Karpas-422 (cell line): ENCODE data around the gene SEC16A. TPM values are rescaled to one million over a fixed set of nuclear protein-coding genes. Genes with fewer than 3 reads are reported as not detected.

Source experiments
- DNase-seq: peaks from one replicate; pipeline ENCODE4 v3.0.0-alpha.2; 2015
- H2AFZ ChIP-seq: fragments of 200-600 bp; sonication (generic); 2 replicates; pipeline ENCODE4 v1.6.1; 2014; ENCODE audit warnings: antibody characterized with exemption, low read length, mixed read lengths
- H3K27ac ChIP-seq: fragments of 200-600 bp; sonication (generic); 2 replicates; pipeline ENCODE4 v1.5.1; 2014; ENCODE audit warnings: mild to moderate bottlenecking, low read length, moderate library complexity
- H3K27me3 ChIP-seq: fragments of 200-600 bp; sonication (generic); 2 replicates; pipeline ENCODE4 v1.6.1; 2014; ENCODE audit warnings: low read length, mixed read lengths
- H3K36me3 ChIP-seq: fragments of 200-600 bp; sonication (generic); 2 replicates; pipeline ENCODE4 v1.6.1; 2014; ENCODE audit warnings: low read length, mixed read lengths; ENCODE audit not compliant: insufficient read depth
- H3K4me1 ChIP-seq: fragments of 200-600 bp; sonication (generic); 2 replicates; pipeline ENCODE4 v1.6.1; 2014; ENCODE audit warnings: mild to moderate bottlenecking, low read length, mixed read lengths
- H3K4me2 ChIP-seq: fragments of 200-600 bp; sonication (generic); 2 replicates; pipeline ENCODE4 v1.6.1; 2014; ENCODE audit warnings: low read length, low read depth, mild to moderate bottlenecking; ENCODE audit not compliant: poor library complexity, severe bottlenecking
- H3K4me3 ChIP-seq: fragments of 200-600 bp; sonication (generic); 2 replicates; pipeline ENCODE4 v1.5.1; 2014; ENCODE audit warnings: mild to moderate bottlenecking, antibody characterized with exemption, low read length, mixed read lengths
- H3K79me2 ChIP-seq: fragments of 200-600 bp; sonication (generic); 2 replicates; pipeline ENCODE4 v1.6.1; 2014; ENCODE audit warnings: mild to moderate bottlenecking, low read length, mixed read lengths
- H3K9ac ChIP-seq: fragments of 200-600 bp; sonication (generic); 2 replicates; pipeline ENCODE4 v1.6.0; 2014; ENCODE audit warnings: low read length
- H3K9me2 ChIP-seq: fragments of 200-600 bp; sonication (generic), shearing (Covaris generic); replicated peaks from 2 replicates; pipeline ENCODE4 v1.6.0; 2014; ENCODE audit warnings: mild to moderate bottlenecking, low read length, moderate library complexity; ENCODE audit not compliant: insufficient read depth
- H3K9me3 ChIP-seq: fragments of 300-700, 200-600 bp; sonication (generic); 2 replicates; pipeline ENCODE4 v1.6.1; 2014; ENCODE audit warnings: low read length, mixed read lengths
- H4K20me1 ChIP-seq: fragments of 200-600 bp; sonication (generic); 2 replicates; pipeline ENCODE4 v1.6.1; 2014; ENCODE audit warnings: mild to moderate bottlenecking, antibody characterized with exemption, low read length, low read depth; ENCODE audit not compliant: insufficient read depth
- total RNA-seq: library from RNA; depleted of rRNA; stranded (reverse); fragments of >200 nt; shearing (Covaris generic); gene quantifications from 2 replicates; pipeline ENCODE4 v1.2.3, GENCODE V29; 2014; ENCODE audit warnings: low replicate concordance

Gene SEC16A
- total RNA-seq, 1 experiment from 2014 or later, result 21.5 TPM

DNA sequence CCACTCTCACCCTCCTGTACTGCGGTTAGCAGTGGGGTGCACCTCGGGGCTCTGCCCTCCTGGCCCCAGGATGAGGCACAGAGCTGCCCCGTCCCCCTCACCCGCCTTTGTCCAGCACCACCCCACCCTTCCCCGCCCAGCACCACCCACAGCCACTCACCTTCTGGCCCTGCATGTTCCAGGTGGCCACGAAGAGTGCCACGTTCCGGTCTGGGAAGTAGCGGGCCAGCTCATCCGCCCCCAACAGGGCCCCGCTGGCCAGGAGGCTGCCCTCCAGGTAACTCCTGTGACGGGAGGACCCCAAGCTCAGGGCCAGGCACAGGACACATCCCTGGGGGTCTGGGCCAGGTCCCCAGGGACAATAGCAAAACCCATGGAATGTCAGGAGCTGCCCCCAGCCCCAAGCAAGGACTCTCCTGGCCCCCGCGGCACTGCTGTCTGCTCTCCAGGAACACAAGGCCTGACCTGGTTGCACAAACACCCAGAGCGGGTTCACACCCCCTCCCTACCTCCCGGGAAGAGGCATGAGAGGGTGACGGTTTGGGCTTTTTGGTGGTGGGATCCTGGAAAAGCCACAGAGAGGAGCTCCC lies 48.2 kb downstream of the SEC16A start:
- Histone ChIP-seq H4K20me1 (peaks cover 22% of the 10 kb centered on the region), H3K27me3 (no peaks in the 10 kb centered on the region), H3K9ac (no peak overlapping the region), H3K9me2 (no peaks in the 10 kb centered on the region), H3K79me2 (peaks cover 46% of the 10 kb centered on the region), H3K4me3 (no peak overlapping the region), H3K27ac (no peak overlapping the region), H3K36me3 (no peaks in the 10 kb centered on the region), H2AFZ (no peak overlapping the region), H3K9me3 (no peaks in the 10 kb centered on the region), H3K4me2 (no peak overlapping the region), H3K4me1 (peaks cover 19% of the 10 kb centered on the region)
- no peak for DNase-seq

DNA sequence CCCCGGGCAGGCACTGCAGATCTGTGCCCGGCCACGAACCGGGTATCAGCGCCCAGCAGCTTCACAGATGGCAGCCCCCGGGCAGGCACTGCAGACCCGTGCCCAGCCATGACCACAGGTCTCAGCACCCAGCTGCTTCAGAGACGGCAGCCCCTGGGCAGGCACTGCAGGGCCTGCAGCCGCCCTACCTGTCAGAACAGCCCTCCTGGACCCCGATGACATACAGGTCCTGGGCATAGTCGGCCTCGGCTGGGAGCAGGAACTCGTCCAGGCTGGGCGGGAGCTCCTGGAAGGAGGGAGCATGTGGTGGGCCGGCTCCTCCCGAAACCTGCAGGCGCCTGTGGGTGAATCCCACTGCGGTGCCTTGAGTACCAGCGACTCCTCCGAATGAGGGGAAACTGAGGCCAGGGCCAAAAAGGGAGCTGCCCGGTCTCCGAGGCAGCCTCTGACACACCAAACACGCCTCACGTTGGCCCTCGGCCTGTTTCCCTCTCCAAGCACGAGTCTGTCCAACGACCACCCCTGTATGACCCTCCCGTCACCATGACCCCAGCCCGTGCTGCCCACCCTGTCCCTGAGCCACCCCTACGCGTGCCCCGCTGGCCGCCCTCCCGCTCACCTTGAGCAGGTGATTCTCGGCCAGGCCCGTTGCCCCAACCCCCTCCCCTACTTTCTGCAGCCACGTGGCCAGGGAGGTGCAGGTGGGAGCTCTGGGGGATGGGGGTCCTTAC lies 48.8 kb downstream of the SEC16A start:
- no peak overlapping the region for H3K4me2 ChIP-seq
- no peaks in the 10 kb centered on the region for H3K9me3 ChIP-seq
- H3K36me3 ChIP-seq, result no peaks in the 10 kb centered on the region
- no peak overlapping the region for H3K4me3 ChIP-seq
- no peaks in the 10 kb centered on the region for H3K9me2 ChIP-seq
- H2AFZ ChIP-seq, result no peak overlapping the region
- no peak for DNase-seq
- peaks cover 22% of the 10 kb centered on the region for H4K20me1 ChIP-seq
- no peaks in the 10 kb centered on the region for H3K27me3 ChIP-seq
- H3K9ac ChIP-seq, result no peak overlapping the region
- peaks cover 19% of the 10 kb centered on the region for H3K4me1 ChIP-seq
- no peak overlapping the region for H3K27ac ChIP-seq
- peaks cover 44% of the 10 kb centered on the region for H3K79me2 ChIP-seq

DNA sequence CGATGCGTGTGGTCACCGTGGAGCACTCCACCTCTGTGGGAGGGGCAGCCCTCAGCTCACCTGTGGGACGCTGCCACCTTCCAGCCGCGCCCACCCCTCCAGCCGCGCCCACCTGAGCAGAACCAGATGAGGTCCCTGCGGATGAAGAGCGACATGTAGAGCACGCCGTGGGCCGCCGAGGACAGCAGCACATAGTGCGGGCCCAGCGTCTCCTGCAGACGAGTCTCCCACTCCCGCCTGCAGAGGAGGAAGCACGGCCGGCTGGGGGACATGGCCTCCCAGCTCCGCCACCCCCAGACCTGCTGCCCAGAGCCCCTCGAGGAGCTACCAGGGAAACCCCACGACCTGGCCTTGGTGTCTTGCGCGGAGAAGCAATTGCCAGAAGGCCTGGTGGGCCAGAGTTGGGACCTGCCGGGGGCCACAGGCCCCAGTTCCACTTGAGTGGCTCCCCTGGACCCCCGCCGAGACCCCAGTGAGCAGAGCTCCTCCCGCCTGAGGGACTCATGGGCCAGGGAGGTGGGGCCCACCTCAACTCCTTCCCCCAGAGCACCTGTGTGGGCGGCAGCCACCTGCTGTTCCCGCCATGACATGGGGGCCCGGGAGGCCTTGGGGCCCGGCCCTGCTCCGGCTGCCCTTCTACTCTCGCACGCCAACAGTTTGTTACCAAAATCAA lies 49.7 kb downstream of the SEC16A start:
- H3K4me3 ChIP-seq, result no peak overlapping the region
- no peaks in the 10 kb centered on the region for H3K9me3 ChIP-seq
- H3K4me2 ChIP-seq, result no peak overlapping the region
- no peak overlapping the region for H3K27ac ChIP-seq
- H3K27me3 ChIP-seq, result no peaks in the 10 kb centered on the region
- no peak overlapping the region for H3K9ac ChIP-seq
- H3K4me1 ChIP-seq, result peaks cover 14% of the 10 kb centered on the region
- H3K36me3 ChIP-seq, result no peaks in the 10 kb centered on the region
- H2AFZ ChIP-seq, result no peak overlapping the region
- DNase-seq, result no peak
- H3K9me2 ChIP-seq, result no peaks in the 10 kb centered on the region
- peaks cover 17% of the 10 kb centered on the region for H4K20me1 ChIP-seq
- H3K79me2 ChIP-seq, result peaks cover 36% of the 10 kb centered on the region

DNA sequence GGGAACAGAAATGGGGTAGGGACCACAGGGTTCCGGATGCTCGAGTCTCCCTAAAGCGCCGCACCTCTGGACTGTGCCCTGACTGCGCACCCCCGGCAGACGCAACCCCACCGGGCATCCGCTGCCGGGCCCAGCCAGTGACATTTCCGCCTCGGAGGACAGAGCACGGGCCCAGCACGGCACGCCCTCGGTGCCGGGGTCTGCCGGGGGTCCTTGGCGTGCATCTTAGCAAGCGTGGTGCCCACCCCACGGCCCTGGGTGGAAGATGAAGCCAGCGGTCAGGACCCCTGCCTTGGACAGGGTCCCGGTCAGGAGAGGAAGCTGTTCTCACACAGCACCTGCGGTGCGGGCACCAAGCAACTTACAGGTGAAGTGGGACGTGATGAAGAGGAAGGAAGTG lies 50.2 kb downstream of the SEC16A start:
- no peak overlapping the region for H3K27ac ChIP-seq
- no peaks in the 10 kb centered on the region for H3K27me3 ChIP-seq
- no peak overlapping the region for H3K9ac ChIP-seq
- peaks cover 8% of the 10 kb centered on the region for H3K4me1 ChIP-seq
- H3K9me3 ChIP-seq, result no peaks in the 10 kb centered on the region
- H3K36me3 ChIP-seq, result no peaks in the 10 kb centered on the region
- no peak for DNase-seq
- H4K20me1 ChIP-seq, result peaks cover 11% of the 10 kb centered on the region; the same call in 1 of the 2 replicates
- no peak overlapping the region for H3K4me3 ChIP-seq
- H2AFZ ChIP-seq, result no peak overlapping the region
- no peak overlapping the region for H3K4me2 ChIP-seq
- peaks cover 30% of the 10 kb centered on the region for H3K79me2 ChIP-seq
- no peaks in the 10 kb centered on the region for H3K9me2 ChIP-seq

DNA sequence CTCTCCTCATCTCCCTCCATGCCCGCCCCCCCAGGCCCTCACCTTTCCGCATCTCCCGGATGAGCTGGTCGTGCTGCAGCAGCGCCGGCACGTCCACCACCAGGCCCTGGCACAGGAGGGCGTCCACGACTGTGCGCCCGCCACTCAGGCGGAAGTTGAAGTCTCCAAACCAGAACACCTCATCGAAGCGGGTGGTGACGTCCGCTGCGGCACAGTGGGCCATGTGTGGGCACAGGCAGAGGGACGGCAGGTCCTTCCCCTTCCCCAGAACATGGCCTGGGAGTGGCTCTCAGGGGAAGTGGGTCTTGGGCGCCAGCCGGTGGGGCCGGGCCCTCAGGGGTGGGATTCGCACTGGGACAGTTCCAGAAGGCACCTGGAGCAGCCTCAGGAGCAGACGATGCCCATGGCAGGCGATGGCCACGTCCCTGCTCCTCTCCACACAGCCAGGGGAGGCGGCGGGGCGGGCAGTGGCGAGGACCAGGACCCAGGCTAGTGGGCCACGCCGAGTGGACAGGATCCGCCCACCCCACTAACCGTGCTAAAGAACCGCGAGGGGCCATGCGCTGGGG lies 51.0 kb downstream of the SEC16A start:
- Histone ChIP-seq H3K36me3 (no peaks in the 10 kb centered on the region), H3K9me2 (no peaks in the 10 kb centered on the region), H3K27me3 (no peaks in the 10 kb centered on the region), H4K20me1 (peaks cover 4% of the 10 kb centered on the region; the same call in 1 of the 2 replicates), H3K4me2 (no peak overlapping the region), H3K27ac (no peak overlapping the region), H3K4me3 (no peak overlapping the region), H3K9me3 (no peaks in the 10 kb centered on the region), H3K79me2 (peaks cover 22% of the 10 kb centered on the region), H3K4me1 (peaks cover under 1% of the 10 kb centered on the region), H2AFZ (no peak overlapping the region), H3K9ac (no peak overlapping the region)
- DNase-seq, result no peak

DNA sequence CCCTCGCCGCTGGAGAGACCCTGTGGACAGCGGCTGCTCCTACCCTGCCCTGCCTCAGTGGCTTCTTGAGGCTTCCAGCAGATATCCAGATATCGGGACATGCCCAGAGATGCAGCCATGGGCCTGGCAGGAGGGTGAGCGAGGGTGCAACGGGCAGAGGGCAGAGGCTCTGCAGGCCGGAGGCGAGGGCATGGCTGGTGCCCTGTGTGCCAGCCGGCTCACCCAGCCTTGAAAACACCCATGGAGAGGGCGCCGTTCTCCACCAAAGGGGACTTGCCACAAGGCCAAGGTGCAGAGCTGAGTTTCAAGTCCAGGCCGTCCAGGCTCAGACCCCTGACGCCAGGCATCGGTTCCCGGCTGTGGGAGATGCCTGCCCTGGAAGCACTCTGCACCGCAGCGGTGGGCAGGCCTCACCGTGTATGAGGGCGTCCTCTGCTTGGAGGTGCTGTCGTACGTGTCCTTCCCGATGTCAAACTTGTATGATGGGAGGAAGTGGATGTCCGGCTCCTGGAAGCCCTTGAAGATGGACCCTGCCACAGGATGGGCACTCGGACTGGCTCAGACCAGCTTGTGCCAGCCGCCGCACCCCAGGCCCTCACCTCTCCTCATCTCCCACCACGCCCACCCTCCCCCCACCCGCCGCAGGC lies 52.1 kb downstream of the SEC16A start:
- no peak overlapping the region for H2AFZ ChIP-seq
- no peaks in the 10 kb centered on the region for H3K27me3 ChIP-seq
- H4K20me1 ChIP-seq, result no peaks in the 10 kb centered on the region; the same call in 1 of the 2 replicates
- H3K4me1 ChIP-seq, result no peaks in the 10 kb centered on the region
- H3K9me3 ChIP-seq, result no peaks in the 10 kb centered on the region
- no peak overlapping the region for H3K4me2 ChIP-seq
- H3K9me2 ChIP-seq, result no peaks in the 10 kb centered on the region
- DNase-seq, result no peak
- H3K79me2 ChIP-seq, result peaks cover 12% of the 10 kb centered on the region
- H3K27ac ChIP-seq, result no peak overlapping the region
- no peaks in the 10 kb centered on the region for H3K36me3 ChIP-seq
- no peak overlapping the region for H3K9ac ChIP-seq
- H3K4me3 ChIP-seq, result no peak overlapping the region

DNA sequence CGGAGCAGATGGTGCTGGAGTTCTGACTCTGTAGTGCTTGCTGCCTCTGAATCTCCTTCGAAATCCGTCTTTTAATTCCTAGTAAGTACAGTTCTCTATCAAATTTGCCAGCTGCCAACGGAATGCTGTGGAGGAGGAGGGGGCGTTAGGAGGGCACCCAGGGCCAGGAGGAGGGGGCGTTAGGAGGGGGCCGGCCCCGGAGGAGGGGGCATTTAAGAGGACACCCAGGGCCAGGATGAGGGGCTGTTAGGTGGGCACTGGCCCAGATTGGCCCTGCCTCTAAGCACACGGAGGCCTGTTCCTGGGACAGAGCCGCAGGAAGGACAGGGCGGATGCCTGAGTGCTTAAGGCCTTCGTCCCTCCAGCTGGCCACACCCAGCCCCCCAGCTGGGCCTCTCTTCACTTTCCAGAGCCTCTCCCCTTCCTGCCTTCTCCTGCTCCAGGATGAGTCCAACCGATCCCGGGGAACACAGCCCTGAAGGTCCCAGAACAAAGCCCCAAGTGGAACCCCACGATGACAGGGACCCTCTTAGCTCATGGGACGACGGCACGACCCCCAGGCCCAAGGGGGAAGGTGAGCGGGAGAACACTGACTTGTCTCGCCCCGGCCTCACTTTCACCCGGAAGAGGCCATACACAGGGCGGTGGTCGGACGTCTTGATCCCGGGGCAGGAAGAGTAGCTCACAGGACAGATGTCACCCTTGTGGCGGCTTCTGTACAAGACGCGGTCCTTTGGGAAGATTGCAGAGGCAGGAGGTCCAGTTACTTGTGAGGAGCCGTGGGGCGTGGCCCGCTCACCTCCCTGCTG lies 53.0 kb downstream of the SEC16A start:
- peaks cover 4% of the 10 kb centered on the region for H3K79me2 ChIP-seq
- no peaks in the 10 kb centered on the region for H3K27me3 ChIP-seq
- no peak overlapping the region for H3K27ac ChIP-seq
- no peaks in the 10 kb centered on the region for H3K9me3 ChIP-seq
- no peaks in the 10 kb centered on the region for H3K9me2 ChIP-seq
- no peaks in the 10 kb centered on the region for H3K4me1 ChIP-seq
- no peak for DNase-seq
- no peaks in the 10 kb centered on the region; the same call in 1 of the 2 replicates for H4K20me1 ChIP-seq
- H3K9ac ChIP-seq, result no peak overlapping the region
- no peaks in the 10 kb centered on the region for H3K36me3 ChIP-seq
- H3K4me3 ChIP-seq, result no peak overlapping the region
- H3K4me2 ChIP-seq, result no peak overlapping the region
- H2AFZ ChIP-seq, result no peak overlapping the region
